Activated naive CD4-positive, alpha-beta T cell treated with anti-CD3 and anti-CD28 coated beads, Interleukin-2, amount 50 U/mL, for 24 hours (primary cell): Measurements from ENCODE around the gene AGPS.

Experiments
- H3K27ac Mint-ChIP-seq: one replicate; pipeline ENCODE4 v1.8.0; 2021; ENCODE audit warnings: mild to moderate bottlenecking, mixed read lengths
- H3K27me3 Mint-ChIP-seq: one replicate; pipeline ENCODE4 v1.8.0; 2021; ENCODE audit warnings: mixed read lengths
- H3K36me3 Mint-ChIP-seq: one replicate; pipeline ENCODE4 v1.8.0; 2021; ENCODE audit warnings: mixed read lengths
- H3K4me1 Mint-ChIP-seq: one replicate; pipeline ENCODE4 v1.8.0; 2021; ENCODE audit warnings: mixed read lengths
- H3K4me3 Mint-ChIP-seq: one replicate; pipeline ENCODE4 v1.8.0; 2021; ENCODE audit warnings: mild to moderate bottlenecking, mixed read lengths
- H3K9me3 Mint-ChIP-seq: one replicate; pipeline ENCODE4 v1.8.0; 2021; ENCODE audit warnings: mixed read lengths

AGPS gene

DNA sequence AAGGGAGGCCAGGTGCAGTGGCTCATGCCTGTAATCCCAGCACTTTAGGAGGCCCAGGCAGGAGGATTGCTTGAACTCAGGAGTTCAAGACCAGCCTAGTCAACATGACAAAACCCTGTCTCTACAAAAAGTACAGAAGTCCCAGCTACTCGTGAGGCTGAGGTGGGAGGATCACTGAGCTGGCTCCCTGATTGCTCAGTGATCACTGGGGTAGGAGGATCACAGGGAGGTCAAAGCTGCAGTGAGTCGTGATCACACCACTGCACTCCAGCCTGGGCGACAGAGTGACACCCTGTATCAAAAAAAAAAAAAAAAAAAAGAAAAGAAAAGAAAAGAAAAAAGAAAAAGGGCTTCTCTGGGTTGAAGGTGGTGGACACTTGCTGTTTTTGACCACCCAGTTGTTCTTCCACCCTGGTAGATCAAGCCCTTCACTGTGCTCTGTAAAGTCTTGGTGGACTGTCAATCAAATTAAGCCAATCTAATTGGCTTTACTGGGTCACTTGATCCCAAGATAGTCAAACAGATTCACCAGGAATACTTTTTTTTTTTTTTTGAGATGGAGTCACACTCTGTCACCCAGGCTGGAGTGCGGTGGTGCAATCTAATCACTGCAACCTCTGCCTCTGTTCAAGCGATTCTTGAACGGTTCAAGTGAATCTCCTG is 191.6 kb downstream of the AGPS start:
- no peak overlapping the region for H3K27ac Mint-ChIP-seq
- no peaks in the 10 kb centered on the region for H3K27me3 Mint-ChIP-seq
- H3K36me3 Mint-ChIP-seq: no peaks in the 10 kb centered on the region
- no peaks in the 10 kb centered on the region for H3K4me1 Mint-ChIP-seq
- H3K9me3 Mint-ChIP-seq: no peaks in the 10 kb centered on the region
- H3K4me3 Mint-ChIP-seq: no peak overlapping the region

DNA sequence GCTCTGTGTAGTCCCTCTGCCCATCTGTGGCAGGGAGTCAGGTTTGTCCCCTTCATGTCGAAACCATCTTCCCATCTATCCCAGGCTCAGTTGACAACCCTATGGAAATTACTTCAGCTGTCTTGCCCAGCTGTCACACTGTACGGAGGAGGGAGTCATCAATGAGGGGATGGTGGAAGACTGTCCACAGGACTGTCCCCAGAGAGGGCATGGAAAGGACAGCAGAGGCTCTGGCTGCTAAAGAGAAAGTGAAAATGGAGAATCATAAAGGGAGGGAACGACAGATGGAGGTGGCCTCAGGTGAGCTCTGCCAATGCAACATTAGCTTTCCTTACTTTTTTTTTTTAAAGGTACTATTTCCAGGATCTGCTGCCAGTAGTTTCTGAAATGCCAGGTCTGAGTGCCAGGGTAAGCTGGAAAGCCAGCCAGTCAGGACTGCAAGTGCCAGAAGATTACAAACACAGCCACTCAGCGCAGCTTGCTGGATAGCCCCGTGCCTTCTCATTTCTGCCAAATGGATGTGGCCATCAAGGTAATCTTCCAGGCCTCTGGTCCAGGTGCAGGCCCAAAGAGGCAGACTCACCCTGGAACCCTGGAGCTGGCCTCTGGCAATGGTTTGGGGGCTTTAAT is 192.8 kb downstream of the AGPS start:
- no peaks in the 10 kb centered on the region for H3K4me1 Mint-ChIP-seq
- H3K27ac Mint-ChIP-seq: no peak overlapping the region
- H3K36me3 Mint-ChIP-seq: no peaks in the 10 kb centered on the region
- H3K9me3 Mint-ChIP-seq: no peaks in the 10 kb centered on the region
- H3K4me3 Mint-ChIP-seq: no peak overlapping the region
- peaks cover 3% of the 10 kb centered on the region for H3K27me3 Mint-ChIP-seq

DNA sequence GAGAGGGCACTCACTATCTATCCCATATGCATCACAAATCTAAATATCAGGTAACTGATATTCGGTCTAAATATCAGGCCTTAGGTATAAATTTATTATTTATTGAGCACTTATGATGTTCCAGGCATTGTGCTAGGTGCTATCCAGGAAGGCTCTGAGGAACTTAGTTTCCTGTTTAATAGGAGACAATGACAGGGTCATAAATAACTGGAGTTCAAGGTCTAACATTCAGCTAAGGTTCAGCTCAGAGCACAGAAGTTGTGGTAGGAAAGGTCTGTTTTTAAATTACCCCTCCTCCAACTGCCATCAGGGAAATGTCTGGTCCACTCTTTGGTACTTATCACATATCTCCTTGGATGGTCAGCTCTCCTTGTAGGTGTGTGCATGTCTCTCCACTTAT is 193.6 kb downstream of the AGPS start:
- Mint-ChIP-seq H3K27ac (no peak overlapping the region), H3K4me3 (no peak overlapping the region), H3K4me1 (no peaks in the 10 kb centered on the region), H3K9me3 (no peaks in the 10 kb centered on the region), H3K36me3 (no peaks in the 10 kb centered on the region), H3K27me3 (peaks cover 5% of the 10 kb centered on the region)

DNA sequence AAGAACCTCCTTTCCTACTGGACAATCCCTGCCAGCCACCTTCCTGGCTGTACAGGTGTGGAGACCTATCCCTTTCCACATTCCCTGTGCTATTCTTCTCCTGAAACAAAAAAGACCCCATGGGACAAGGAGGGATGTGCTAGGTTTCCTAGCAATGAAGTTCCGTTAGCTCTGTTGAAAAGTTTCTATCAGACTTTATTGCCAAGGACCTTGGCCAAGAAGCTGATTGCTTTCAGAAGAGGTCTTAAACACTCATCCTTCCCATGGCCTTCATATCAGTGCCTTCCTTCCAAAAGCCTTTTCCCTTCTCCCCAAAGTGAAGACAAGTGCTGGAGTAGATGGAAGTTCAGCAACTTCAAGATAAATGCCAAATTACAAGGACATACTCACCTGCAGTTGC is 194.8 kb downstream of the AGPS start:
- Mint-ChIP-seq H3K4me1 (no peaks in the 10 kb centered on the region), H3K27ac (no peak overlapping the region), H3K9me3 (no peaks in the 10 kb centered on the region), H3K4me3 (no peak overlapping the region), H3K27me3 (peaks cover 5% of the 10 kb centered on the region), H3K36me3 (no peaks in the 10 kb centered on the region)

DNA sequence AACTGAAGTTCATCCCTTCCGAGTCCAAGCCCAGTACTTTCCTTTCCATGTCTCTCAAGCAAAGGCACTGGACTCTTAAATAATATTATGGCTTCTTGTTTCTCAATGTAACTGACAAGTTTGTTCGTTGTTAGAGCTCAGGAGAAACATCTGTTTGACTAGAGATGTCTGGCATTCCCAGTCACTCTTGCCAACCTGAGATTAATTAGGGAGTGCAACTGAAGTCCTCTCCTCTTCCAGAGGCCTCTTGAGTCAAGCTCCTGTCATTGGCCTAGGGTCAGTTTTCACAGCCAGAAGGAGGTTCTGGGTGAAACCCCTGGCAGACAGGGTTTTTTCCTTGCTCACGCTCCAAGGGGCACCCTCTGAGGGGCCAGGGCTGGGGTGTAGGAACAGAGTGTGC is 196.1 kb downstream of the AGPS start:
- no peaks in the 10 kb centered on the region for H3K4me1 Mint-ChIP-seq
- H3K9me3 Mint-ChIP-seq: no peaks in the 10 kb centered on the region
- H3K36me3 Mint-ChIP-seq: no peaks in the 10 kb centered on the region
- peaks cover 5% of the 10 kb centered on the region for H3K27me3 Mint-ChIP-seq
- H3K4me3 Mint-ChIP-seq: no peak overlapping the region
- H3K27ac Mint-ChIP-seq: no peak overlapping the region

DNA sequence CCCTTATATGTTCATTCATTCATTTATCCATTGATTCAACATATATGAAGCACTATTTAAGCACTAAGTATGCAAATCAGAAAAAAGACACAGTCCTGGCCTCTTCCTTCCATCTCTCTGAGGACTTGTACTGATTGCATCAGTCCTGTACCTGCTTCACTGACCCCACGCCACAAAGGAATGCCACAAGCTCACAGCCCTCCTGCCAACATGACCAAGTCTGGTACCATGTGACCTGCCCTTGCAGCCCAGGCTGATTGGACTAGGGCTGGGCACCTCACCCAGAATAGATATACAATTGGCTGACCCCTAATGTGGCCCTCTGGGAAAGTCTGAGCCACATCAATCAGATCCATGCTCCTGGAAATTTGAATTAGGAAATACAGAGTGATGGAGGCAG is 196.6 kb downstream of the AGPS start:
- Mint-ChIP-seq H3K27ac (no peak overlapping the region), H3K9me3 (no peaks in the 10 kb centered on the region), H3K4me1 (no peaks in the 10 kb centered on the region), H3K36me3 (no peaks in the 10 kb centered on the region), H3K27me3 (peaks cover 5% of the 10 kb centered on the region), H3K4me3 (no peak overlapping the region)

DNA sequence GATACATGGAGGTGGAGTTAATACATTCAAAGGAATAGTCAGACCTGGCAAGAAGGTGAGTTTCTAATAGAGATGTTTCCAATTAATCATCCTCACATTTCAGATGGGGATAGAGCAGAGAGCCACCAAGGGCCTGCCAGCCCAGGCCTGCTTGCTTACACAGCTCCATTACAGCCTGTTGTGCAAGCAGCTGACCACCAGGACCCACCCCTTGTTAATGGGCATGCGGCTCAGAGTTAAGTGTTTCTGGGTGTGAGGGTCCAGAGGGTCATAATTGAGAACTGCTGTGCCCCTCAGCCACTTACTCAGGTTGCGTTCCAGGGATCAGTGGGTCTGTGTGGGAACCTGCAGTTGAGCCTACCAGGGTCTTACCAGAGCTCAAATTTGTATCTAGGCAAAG is 199.8 kb downstream of the AGPS start:
- Mint-ChIP-seq H3K9me3 (no peaks in the 10 kb centered on the region), H3K27me3 (peaks cover 8% of the 10 kb centered on the region), H3K4me1 (no peaks in the 10 kb centered on the region), H3K4me3 (no peak overlapping the region), H3K27ac (no peak overlapping the region), H3K36me3 (no peaks in the 10 kb centered on the region)

DNA sequence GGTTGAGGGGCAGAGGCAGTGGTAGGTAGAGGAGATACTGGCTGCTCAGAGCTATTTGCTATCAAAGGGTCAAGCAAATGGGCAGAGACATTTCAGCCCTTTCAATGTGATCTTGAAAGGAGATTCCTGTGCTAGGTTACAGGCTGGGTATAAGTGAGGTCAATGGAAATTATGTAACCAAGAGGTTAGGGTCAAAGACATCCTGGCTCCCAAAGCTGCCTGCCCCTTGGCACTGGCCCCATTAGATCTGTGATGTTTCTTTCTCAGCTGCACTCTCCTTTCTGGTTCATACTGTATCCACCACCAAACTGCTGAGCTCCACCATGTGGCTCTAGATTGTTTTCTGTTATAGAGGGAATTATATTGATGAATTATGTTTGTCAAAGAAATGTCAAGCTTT is 200.4 kb downstream of the AGPS start:
- Mint-ChIP-seq H3K9me3 (no peaks in the 10 kb centered on the region), H3K4me1 (no peaks in the 10 kb centered on the region), H3K4me3 (no peak overlapping the region), H3K27me3 (peaks cover 8% of the 10 kb centered on the region), H3K27ac (no peak overlapping the region), H3K36me3 (no peaks in the 10 kb centered on the region)

DNA sequence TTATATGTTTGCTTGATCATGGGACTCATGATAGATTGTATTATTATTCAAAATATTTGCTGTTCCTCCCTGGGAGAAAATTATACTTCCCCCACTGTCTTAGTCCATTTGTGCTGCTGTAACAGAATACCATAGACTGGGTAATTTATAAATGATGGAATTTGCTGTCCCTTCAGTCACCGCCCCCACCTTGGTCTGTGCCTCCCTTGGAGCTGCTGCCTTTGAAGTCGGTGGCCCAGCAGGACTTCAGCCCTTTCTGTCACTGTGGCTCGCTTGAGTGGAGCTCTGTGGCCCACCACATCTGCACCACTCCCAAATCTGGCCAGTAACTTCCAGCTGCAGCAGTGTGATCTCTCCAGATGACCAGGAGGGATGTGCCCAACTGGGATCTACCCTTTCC is 200.8 kb downstream of the AGPS start:
- no peaks in the 10 kb centered on the region for H3K9me3 Mint-ChIP-seq
- no peaks in the 10 kb centered on the region for H3K4me1 Mint-ChIP-seq
- peaks cover 8% of the 10 kb centered on the region for H3K27me3 Mint-ChIP-seq
- no peaks in the 10 kb centered on the region for H3K36me3 Mint-ChIP-seq
- no peak overlapping the region for H3K4me3 Mint-ChIP-seq
- H3K27ac Mint-ChIP-seq: no peak overlapping the region
